ENCODE data around the gene SGMS1. TPM values are rescaled to one million over a fixed set of nuclear protein-coding genes. Genes with fewer than 3 reads are reported as not detected.

Gene SGMS1
- total RNA-seq, 1 donor from 2014 or later = 24.1 TPM

DNA sequence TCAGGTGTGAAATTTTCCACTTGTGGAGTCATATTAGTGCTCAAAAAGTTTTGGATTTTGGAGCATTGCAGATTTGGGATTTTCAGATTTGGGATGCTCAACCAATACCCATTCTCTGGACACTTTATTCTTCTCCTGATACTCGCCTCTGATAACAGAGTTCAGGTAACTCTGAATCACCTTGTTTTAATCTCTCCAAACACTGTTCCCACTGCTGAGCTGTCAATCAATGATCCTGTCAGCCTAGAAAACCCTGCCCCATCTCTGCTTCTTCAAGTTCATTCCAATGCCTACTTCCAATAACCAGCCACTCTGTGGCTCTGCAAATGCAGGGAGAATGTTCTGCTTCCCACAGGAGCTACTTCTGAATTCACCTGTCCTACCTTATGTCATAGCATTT is 21.8 kb downstream of the SGMS1 start:
- Mint-ChIP-seq H3K9me3 (ENCODE audit: unreplicated experiment) (peaks cover 14% of the 10 kb centered on the region), H3K4me3 (ENCODE audit: unreplicated experiment) (peak overlapping the region; percentile 45), H3K27ac (ENCODE audit: unreplicated experiment) (peak overlapping the region; percentile 87), H3K27me3 (ENCODE audit: unreplicated experiment) (peaks cover 11% of the 10 kb centered on the region), H3K36me3 (ENCODE audit: unreplicated experiment) (peaks cover 4% of the 10 kb centered on the region), H3K4me1 (ENCODE audit: low read depth, unreplicated experiment) (peaks cover 59% of the 10 kb centered on the region)
- DNase-seq = no peak
- TF ChIP-seq CTCF (IDR thresholded peaks at IDR 0.05; ENCODE audit: partially characterized antibody, unreplicated experiment) = no peak

DNA sequence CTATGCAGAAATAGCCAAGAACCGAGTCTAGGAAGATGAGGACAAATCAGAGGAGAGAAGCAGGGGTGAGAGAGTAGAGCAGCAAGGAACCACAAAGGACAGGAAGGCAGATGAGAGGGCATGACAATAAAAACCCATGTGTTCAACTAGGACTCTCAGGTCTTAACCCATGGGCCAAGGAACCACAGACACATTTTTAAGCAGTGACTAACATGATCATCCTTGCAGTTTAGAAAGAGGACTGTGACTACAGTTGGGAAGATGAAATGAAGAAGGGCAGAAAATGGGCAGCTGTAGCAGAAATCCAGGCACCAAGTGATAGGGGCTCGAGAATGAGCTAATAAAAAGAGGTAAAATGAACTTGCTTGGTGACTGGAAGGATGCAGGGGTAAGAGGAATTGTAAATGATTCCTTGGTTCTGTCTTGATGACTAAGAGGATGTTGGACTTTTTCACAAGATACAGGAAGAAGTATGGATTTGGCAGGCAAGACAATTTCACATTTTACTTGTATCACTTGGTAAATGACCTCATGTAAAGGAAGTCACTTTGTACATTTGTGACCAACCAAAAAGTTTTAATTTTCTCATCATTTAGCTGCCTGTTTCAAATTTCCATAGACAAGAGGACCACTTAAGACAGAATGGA is 22.8 kb downstream of the SGMS1 start:
- H3K27ac Mint-ChIP-seq (ENCODE audit: unreplicated experiment) = peak overlapping the region; percentile 99
- no peak for DNase-seq
- peaks cover 14% of the 10 kb centered on the region for H3K9me3 Mint-ChIP-seq (ENCODE audit: unreplicated experiment)
- H3K27me3 Mint-ChIP-seq (ENCODE audit: unreplicated experiment) = peaks cover 11% of the 10 kb centered on the region
- H3K4me3 Mint-ChIP-seq (ENCODE audit: unreplicated experiment) = peak overlapping the region; percentile 78
- TF ChIP-seq CTCF (IDR thresholded peaks at IDR 0.05; ENCODE audit: partially characterized antibody, unreplicated experiment) = no peak
- peaks cover 4% of the 10 kb centered on the region for H3K36me3 Mint-ChIP-seq (ENCODE audit: unreplicated experiment)
- peaks cover 66% of the 10 kb centered on the region for H3K4me1 Mint-ChIP-seq (ENCODE audit: low read depth, unreplicated experiment)

- peak; percentile 65 for DNase-seq
- Mint-ChIP-seq H3K27me3 (ENCODE audit: unreplicated experiment) (peaks cover 11% of the 10 kb centered on the region), H3K9me3 (ENCODE audit: unreplicated experiment) (peaks cover 14% of the 10 kb centered on the region), H3K27ac (ENCODE audit: unreplicated experiment) (peak overlapping the region; percentile 99), H3K4me1 (ENCODE audit: low read depth, unreplicated experiment) (peaks cover 72% of the 10 kb centered on the region), H3K4me3 (ENCODE audit: unreplicated experiment) (peak overlapping the region; percentile 78), H3K36me3 (ENCODE audit: unreplicated experiment) (peaks cover 4% of the 10 kb centered on the region)
- TF ChIP-seq CTCF (IDR thresholded peaks at IDR 0.05; ENCODE audit: partially characterized antibody, unreplicated experiment) = no peak
Measured at GRCh38 chr10:50600286-50600685, 23.5 kb downstream of the SGMS1 start.

GRCh38 chr10:50596897-50597296 is 26.9 kb downstream of the SGMS1 start:
- H3K4me3 Mint-ChIP-seq (ENCODE audit: unreplicated experiment) = no peak overlapping the region
- peaks cover 58% of the 10 kb centered on the region for H3K4me1 Mint-ChIP-seq (ENCODE audit: low read depth, unreplicated experiment)
- H3K27ac Mint-ChIP-seq (ENCODE audit: unreplicated experiment) = peak overlapping the region; percentile 75
- no peak for DNase-seq
- peaks cover 4% of the 10 kb centered on the region for H3K36me3 Mint-ChIP-seq (ENCODE audit: unreplicated experiment)
- no peak for TF ChIP-seq CTCF (IDR thresholded peaks at IDR 0.05; ENCODE audit: partially characterized antibody, unreplicated experiment)
- H3K9me3 Mint-ChIP-seq (ENCODE audit: unreplicated experiment) = peaks cover 15% of the 10 kb centered on the region
- peaks cover 14% of the 10 kb centered on the region for H3K27me3 Mint-ChIP-seq (ENCODE audit: unreplicated experiment)

- H3K9me3 Mint-ChIP-seq (ENCODE audit: unreplicated experiment) = peaks cover 15% of the 10 kb centered on the region
- H3K36me3 Mint-ChIP-seq (ENCODE audit: unreplicated experiment) = peaks cover 4% of the 10 kb centered on the region
- peak overlapping the region; percentile 75 for H3K27ac Mint-ChIP-seq (ENCODE audit: unreplicated experiment)
- H3K4me1 Mint-ChIP-seq (ENCODE audit: low read depth, unreplicated experiment) = peaks cover 57% of the 10 kb centered on the region
- DNase-seq = no peak
- TF ChIP-seq CTCF (IDR thresholded peaks at IDR 0.05; ENCODE audit: partially characterized antibody, unreplicated experiment) = no peak
- peaks cover 15% of the 10 kb centered on the region for H3K27me3 Mint-ChIP-seq (ENCODE audit: unreplicated experiment)
- H3K4me3 Mint-ChIP-seq (ENCODE audit: unreplicated experiment) = no peak overlapping the region
Measured at GRCh38 chr10:50596456-50596855, 27.3 kb downstream of the SGMS1 start.

Data from glutamatergic neuron (in vitro differentiated cells).